HFF-Myc (cell line): ENCODE data around the gene EXOC3.

Experiments
- DNase-seq: peaks from one replicate; pipeline ENCODE4 v3.0.0-alpha.2; 2011; ENCODE audit warnings: low read depth; ENCODE audit errors: extremely low read depth
- H3K4me3 ChIP-seq: replicated peaks from 2 replicates; pipeline ENCODE4 v1.5.1; 2011; ENCODE audit warnings: low read depth, mild to moderate bottlenecking, control low read depth, low read length
- CTCF ChIP-seq: IDR thresholded peaks from 2 replicates; pipeline ENCODE4 v1.5.1; 2012; ENCODE audit warnings: mild to moderate bottlenecking, low read depth, low read length, control low read depth; ENCODE audit errors: missing control alignments

Gene EXOC3

GRCh38 chr5:459562-460272, 16.7 kb downstream of the EXOC3 start:
- DNase-seq: no peak

GRCh38 chr5:460273-460625, 17.3 kb downstream of the EXOC3 start:
- no peak for TF ChIP-seq CTCF
- no peak for DNase-seq

More at GRCh38 chr5:459562-460272, 16.7 kb downstream of the EXOC3 start:
- TF ChIP-seq CTCF: no peak
- no peak overlapping the region for H3K4me3 ChIP-seq

GRCh38 chr5:462051-462481, 19.1 kb downstream of the EXOC3 start:
- H3K4me3 ChIP-seq: no peak overlapping the region
- DNase-seq: no peak
- TF ChIP-seq CTCF: no peak

More at GRCh38 chr5:460273-460625, 17.3 kb downstream of the EXOC3 start:
- H3K4me3 ChIP-seq: no peak overlapping the region

- no peak for DNase-seq
- no peak overlapping the region for H3K4me3 ChIP-seq
- no peak for TF ChIP-seq CTCF
These were observed 20.3 kb downstream of the EXOC3 start for GRCh38 chr5:463301-463700.

- DNase-seq: no peak
- TF ChIP-seq CTCF: no peak
- no peak overlapping the region for H3K4me3 ChIP-seq
These were observed 21.0 kb downstream of the EXOC3 start for GRCh38 chr5:463952-464351.

- TF ChIP-seq CTCF: no peak
- DNase-seq: no peak
- no peak overlapping the region for H3K4me3 ChIP-seq
These were observed 21.5 kb downstream of the EXOC3 start for GRCh38 chr5:464446-464842.

GRCh38 chr5:464843-465590, 22.0 kb downstream of the EXOC3 start:
- no peak for DNase-seq
- no peak overlapping the region for H3K4me3 ChIP-seq
- no peak for TF ChIP-seq CTCF
